Stimulated activated CD8-positive, alpha-beta memory T cell treated with anti-CD3 and anti-CD28 coated beads, Interleukin-12 subunit alpha, Interleukin-12 subunit beta, amount 100 ng/mL, for 1 hour (primary cell): Measurements from ENCODE around the gene NEUROD2.
A peak's percentile ranks its signal among the peaks of the same experiment; 100 is the strongest.

Source experiments
- DNase-seq: peaks from one replicate; pipeline ENCODE4 v3.0.0-alpha.2; 2020; ENCODE audit warnings: low read depth

Gene NEUROD2

DNA sequence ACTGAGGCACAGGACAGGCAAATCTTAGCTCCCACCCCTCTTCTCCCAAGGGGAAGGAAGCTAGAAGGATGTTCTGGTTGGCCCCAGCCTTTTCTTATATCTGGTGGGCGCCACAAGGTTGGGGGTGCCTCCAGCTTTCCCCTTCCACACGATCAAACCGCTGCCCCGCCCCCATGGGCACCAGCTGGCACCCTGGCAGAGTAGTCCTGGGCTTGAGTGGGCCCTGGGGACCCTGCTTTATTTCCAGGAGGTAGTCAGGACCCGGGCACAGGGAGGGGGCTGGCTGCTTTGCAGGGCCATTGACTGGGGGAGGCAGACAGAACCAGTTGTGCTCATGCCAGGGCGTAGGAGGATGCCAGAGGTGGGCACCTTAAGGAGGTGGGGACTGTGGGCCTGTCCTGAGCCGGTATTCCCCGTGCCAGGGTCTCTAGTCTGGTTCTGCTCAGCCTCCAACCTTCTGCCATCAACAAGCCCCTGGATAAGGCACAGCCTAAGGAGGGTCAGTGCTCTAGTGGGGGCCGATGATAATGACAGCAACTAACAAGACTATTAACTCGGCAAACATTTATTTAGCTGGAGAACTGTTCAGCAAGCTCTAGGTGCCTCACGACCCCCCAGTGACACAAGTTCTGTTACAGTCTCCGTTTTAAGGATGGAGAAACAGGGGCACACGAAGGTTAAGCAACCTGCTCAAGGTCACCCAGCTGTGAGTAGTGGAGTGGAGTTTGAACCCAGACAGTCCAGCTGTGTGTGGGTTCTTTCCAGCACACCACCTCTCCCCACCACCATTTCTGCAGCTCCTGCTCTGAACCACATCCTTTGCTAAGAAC, 11.5 kb upstream of the NEUROD2 start:
- no peak for DNase-seq

GRCh38 chr17:39618246-39618913, 10.7 kb upstream of the NEUROD2 start:
- no peak for DNase-seq

GRCh38 chr17:39617446-39618245, 9.9 kb upstream of the NEUROD2 start:
- peak; percentile 33 for DNase-seq

- DNase-seq, result no peak
Measured at GRCh38 chr17:39617100-39617445, 9.4 kb upstream of the NEUROD2 start.

DNA sequence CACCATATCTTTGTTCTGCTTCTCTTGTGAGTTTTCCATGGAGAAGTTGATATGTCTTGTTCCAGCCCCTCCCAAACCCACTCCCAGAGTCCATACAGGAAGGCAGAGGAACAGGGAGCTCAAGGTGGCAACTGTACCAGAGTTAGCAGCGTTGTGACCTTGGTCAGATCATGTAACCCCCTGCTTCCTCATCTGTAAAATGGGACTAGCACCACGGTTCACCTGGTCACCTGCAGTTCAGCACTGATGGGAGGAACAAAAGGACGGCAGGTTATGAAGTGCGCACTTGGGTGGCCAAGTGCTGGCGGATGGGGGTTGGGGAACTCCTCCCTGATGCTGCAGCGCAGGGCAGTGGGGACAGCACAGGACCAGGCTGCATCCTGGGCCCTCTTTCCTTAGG, 7.7 kb upstream of the NEUROD2 start:
- DNase-seq, result no peak

- no peak for DNase-seq
Measured at GRCh38 chr17:39614545-39615157, 6.9 kb upstream of the NEUROD2 start.

GRCh38 chr17:39612935-39613464, 5.3 kb upstream of the NEUROD2 start:
- no peak for DNase-seq

- no peak for DNase-seq
Measured at GRCh38 chr17:39612291-39612894, 4.7 kb upstream of the NEUROD2 start.

GRCh38 chr17:39611401-39612112, 3.8 kb upstream of the NEUROD2 start:
- no peak for DNase-seq

GRCh38 chr17:39609416-39610025, 1.8 kb upstream of the NEUROD2 start:
- no peak for DNase-seq

GRCh38 chr17:39608142-39608981, 642 bp upstream of the NEUROD2 start:
- no peak for DNase-seq

- DNase-seq, result no peak
Measured at GRCh38 chr17:39607057-39607850, 466 bp downstream of the NEUROD2 start.

- no peak for DNase-seq
Measured at GRCh38 chr17:39606434-39607056, 1.2 kb downstream of the NEUROD2 start.

DNA sequence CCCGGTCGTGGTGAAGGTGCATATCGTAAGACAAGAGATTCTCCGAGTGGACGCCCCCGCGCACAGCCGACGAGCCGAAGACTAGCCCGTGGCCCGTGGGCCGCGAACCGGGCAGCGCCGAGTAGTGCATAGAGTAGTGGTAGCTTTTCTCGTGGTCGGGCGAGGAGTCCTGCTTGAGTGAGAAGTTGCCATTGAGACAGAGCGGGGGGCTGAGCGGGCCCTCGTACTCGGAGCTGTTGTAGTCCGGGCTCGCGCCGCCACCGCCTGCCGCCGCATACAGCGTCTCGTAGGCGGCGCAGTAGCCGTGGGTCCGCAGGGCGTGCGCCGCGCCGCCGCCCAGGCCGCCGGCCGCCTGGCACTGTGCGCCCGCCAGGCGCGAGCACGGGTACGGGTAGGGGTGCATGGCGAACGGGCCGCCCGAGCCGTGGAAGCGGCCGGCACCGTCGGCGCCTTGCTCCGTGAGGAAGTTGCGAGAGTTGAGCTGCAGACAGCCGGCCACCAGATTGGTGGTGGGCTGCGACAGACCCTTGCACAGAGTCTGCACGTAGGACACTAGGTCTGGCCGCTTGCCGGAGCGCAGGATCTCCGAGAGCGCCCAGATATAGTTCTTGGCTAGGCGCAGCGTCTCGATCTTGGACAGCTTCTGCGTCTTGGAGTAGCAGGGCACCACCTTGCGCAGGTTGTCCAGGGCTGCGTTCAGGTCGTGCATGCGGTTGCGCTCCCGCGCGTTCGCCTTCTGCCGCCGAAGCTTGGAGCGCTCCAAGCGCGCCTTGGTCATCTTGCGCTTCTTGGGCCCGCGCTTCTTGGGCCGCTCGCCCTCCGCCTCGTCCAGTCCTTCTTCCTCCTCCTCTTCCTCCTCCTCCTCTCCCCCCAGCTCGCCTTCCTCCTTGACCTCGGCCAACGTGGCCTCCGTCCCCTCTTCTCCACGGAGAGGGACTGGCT, 2.0 kb downstream of the NEUROD2 start:
- no peak for DNase-seq

- no peak for DNase-seq
Measured at GRCh38 chr17:39604911-39605491, 2.7 kb downstream of the NEUROD2 start.

- no peak for DNase-seq
Measured at GRCh38 chr17:39603304-39604016, 4.3 kb downstream of the NEUROD2 start.
